Stimulated activated CD4-positive, alpha-beta T cell treated with anti-CD3 and anti-CD28 coated beads, Interleukin-4, amount 100 ng/mL, for 4 hours (primary cell): ENCODE data around the gene ZNF584.
"Not testable (repeated sequence)": the region's sequence is repeated elsewhere in the genome, so short reads cannot be mapped to it uniquely, and the experiment has no call there.

ENCODE experiments used
- DNase-seq, 2 experiments: peaks; one replicate each; pipeline ENCODE4 v3.0.0-alpha.2; 2020

The ZNF584 gene

DNA sequence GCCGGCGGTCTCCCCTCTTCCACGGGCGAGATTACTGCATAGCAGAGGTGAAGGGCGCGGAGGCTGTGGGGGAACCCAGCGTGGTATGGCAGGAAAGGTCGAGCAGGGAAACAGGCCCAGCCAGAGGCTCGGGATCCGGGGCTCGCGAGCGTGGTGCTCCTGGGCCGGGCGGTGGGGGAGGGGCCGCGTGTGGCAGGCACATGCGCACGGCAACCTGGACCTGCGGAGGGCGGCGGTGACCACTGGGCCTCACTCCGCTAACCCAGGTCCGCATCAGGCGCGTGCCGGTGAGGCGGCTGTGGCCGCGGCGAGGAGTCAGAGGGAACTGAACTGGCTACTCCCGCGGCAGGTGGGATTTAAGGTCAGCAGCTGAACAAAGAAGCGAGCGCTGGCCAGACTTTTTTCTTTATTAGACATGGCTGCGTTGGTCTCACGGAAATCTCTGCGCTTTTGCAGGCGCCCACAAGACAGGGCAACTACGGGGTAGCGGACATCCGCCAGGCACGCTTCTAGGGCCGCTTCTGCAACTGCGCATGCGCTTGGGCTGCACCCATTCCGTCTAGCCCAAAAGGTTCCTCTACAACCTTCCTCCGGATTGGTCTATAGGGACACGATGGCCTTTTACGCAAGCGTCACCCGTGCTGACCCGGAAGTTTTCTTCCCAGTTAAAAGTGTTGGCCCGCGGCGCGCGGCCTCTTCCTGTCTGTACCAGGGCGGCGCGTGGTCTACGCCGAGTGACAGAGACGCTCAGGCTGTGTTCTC is 21.7 kb upstream of the ZNF584 start, which contains the start of gene RPS5:
TSS of gene RPS5 (plus strand) at position 694 of the 762 bp plus-strand sequence. CDS start 869 bp downstream, outside the sequence.
- DNase-seq = peak; percentile 91 to 97

DNA sequence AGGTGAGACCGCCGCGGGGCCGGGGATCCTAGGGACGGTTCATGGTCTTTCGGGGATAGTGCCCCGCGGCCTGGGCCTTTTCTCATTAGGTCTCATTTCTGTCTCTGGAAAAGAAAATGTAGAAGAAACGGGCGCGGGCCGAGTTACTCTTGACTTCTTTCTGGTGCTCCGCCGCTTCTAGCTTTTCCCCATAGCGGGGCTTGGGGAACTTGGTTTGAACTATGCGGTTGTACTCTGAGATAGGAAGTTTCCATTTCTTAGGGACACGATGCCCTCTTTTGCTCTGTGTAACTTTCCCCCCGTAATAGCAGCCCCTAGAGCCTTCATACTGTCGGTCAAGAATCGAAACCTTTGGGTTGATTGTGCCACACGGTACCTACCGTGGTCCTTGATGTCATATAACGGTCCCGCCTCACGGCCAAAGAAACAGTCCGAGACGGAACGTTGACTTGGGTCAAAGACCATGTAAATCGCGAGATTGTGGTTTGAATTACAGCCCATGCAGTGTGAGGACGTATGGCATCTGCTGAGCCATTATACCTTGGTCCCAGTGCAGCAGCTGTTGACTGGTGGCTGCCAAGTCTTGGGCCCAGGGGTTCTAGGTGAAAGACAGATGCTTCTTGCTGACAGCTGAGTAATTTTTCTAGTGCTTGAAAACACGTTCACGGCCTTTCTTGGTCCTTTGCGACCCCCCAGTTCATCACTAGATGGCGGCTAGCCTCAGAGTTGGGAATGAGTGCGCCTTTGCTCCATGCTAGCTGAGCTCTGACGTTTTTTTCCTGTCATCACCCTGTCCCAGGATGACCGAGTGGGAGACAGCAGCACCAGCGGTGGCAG is 20.9 kb upstream of the ZNF584 start:
- DNase-seq = no peak

DNA sequence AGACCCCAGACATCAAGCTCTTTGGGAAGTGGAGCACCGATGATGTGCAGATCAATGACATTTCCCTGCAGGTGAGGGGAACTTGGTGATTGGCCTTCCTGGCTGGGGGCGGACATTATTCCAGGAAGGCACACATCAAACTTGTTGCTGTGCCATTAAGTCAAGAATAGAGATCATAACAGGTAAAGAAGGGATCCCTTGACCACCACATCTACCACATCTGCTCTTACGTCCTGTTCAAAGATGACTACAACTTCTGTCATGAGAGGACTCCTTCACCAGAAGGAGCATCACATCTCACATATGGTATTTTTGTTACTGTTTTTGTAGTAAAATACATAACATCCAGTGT is 20.3 kb upstream of the ZNF584 start:
- DNase-seq = no peak

DNA sequence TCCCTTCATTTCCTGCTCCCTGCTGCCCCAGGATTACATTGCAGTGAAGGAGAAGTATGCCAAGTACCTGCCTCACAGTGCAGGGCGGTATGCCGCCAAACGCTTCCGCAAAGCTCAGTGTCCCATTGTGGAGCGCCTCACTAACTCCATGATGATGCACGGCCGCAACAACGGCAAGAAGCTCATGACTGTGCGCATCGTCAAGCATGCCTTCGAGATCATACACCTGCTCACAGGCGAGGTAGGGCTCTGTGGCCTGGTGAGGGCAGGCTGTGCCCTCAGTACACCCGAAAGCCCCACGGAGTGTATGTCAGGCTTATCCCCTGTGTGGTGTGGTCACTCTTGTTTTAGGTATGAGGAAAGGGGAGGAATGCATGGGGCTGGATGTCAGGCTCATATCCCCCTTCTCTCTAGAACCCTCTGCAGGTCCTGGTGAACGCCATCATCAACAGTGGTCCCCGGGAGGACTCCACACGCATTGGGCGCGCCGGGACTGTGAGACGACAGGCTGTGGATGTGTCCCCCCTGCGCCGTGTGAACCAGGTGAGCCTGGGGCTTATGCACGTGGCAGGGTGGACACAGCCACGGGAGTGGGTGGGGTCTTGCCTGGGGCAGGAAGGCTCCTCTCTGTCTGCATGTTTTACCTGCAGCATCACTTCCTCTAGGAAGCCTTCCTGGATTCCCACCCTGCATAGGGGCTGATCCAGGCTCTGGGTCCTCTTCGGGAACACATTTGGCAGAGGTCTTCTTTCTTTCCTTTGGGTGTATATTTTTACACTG is 15.3 kb upstream of the ZNF584 start:
- DNase-seq = no peak

DNA sequence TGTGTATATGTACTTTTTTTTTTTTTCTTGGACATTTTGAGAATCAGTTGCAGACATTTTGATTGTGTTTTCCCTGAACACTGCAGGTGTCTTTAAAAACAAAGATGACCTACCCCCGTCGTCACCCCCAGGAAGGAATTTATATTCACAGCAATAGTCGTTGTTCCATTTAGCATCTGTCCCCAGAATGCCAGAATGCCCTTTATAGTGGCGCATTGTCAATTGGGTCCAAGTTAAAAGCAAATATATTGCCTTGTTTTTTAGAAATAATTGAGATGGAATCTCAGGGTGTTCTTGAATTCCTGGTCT is 14.8 kb upstream of the ZNF584 start:
- no peak for DNase-seq

DNA sequence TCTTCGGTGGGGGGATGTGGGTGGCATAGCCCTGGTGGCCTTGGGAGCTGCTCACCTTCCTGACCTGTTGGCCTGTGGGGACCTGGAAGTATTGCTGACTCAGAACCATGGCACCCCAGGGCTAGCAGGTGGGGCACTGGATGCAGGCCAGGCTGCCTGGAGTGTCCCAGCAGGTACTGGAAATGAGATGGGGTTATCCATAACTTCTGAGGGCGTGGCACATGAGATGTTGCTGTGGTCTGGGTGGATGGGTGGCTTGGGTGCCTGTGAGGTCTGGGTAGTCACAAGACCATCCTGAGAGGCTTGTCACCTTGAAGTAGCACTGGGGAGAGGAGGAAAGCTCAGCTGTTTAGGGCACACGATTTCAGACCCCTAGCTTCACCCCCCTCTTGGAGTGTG is 13.6 kb upstream of the ZNF584 start:
- DNase-seq = no peak

DNA sequence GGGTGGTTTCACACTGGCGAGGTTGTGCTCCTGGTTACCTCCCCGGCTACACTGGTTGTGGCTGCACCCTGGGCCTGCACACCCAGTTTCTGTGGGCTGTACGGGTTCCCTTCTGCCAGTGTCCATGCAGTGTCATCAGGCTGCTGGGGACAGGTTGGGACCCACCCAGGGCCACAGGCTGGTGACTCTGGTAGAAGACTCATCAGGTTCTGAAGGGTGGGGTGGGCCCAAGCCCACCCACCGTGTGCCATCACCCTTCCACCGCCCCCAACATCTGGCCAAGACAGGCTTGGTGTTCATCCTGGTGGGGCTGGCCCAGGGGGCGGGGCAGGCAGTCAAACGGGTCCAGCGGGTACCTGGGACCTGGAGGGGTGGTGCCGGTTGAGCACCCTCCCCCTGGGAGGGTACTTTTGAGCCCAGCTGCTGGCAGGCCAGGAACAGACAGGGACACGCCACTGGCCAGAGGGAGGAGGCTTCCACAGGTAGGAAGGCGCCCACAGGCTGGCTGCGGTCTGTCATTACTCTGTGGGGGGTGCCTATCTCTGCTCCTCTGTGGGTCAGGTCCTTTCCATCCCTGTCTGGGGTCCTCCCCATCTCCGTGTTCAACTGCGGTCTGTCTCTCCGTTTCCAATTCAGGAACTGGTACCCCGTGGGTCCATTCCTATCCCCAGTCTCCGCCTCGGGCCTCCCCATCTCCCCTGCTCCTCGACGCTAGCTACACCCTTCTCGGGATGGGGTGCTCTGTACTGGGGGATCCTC is 13.1 kb upstream of the ZNF584 start, which contains the start of gene RNF225:
TSS of gene RNF225 (plus strand) at position 437 of the 759 bp plus-strand sequence. CDS start 434 bp downstream, outside the sequence.
- peak in 1 of 2 experiments; percentile 47 for DNase-seq

DNA sequence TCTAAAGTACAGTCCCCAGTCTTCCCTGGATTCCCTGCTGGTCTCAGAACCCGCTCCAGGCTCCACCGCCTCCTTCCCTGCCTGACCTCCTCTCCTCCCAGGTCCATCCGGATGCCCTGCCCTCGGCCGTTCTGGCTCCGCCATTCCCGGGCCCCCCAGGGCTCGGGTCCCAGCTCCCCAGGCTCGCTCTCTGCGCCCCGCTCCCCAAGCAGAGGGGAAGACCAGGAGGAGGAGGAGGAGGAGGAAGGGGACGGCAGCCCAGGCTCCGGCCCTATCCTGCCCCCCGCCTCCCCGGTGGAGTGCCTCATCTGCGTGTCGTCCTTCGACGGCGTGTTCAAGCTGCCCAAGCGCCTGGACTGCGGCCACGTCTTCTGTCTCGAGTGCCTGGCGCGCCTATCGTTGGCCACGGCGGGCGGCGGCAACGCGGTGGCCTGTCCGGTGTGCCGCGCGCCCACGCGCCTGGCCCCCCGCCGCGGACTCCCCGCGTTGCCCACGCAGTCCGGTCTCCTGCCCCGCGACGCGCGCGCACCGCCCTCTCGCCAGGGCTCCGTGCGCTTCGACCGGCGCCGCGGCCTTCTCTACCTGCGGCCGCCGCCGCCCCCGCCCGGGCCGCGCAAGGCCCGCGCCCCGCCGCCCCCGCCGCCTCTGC is 12.3 kb upstream of the ZNF584 start:
- peak in 1 of 2 experiments; percentile 42 for DNase-seq

DNA sequence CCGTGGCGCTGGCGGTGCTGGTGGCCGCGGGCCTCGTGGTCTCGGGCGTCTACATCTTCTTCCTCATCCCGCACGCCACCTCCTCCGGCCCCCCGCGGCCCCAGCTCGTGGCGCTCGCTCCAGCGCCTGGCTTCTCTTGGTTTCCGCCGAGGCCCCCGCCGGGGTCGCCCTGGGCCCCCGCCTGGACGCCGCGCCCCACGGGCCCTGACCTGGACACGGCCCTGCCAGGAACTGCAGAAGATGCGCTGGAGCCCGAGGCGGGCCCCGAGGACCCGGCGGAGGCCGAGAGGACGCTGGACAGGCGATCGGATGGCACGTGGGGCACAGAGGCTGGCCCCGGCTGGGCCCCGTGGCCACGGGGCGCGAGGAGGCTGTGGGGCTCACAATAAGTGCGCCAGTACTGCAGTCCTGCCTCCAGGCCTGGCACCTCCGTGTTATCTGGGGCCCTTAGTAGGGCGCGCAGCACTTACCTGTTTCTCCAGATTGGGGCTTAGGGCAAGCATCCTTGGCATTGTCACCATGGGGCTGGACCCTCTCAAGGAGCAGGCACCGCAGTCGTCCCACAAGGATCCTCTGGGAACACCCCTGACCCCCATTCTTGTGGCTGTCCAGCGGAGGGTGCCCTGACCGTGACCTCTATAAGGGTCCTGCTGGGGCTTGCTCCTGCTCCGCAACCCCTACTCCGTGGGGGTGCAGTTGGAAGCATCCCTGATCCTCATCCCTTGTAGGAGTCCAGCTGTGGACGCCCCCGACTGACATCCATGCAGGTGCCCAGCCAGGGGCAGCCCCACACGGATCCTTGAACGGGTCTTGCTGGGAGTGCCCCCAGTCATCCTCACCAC is 11.5 kb upstream of the ZNF584 start:
- DNase-seq = no peak

DNA sequence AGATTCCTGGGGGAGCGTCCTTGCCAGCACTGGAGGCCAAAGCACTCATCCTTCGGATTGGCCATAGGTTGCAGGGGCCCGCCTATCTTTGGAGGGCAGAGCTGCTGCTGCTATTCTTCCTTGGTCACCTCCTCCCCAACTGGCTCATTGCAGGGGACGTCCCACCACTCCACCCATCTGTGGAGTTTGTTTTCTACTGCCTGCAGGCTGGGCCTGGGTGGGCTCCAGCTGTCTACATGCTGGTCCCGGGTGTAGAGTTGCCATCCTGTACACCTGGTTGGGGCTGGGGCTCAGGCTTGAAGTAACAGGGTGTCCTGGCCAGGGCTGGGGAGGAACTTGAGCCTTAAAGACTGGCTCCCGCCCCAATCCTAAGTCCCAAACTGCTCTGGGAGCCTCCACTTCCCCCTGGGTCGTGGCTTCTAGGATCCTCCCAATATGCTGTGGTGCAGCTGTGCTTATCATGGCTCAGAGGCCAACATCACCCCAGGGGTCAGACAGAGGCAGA is 10.9 kb upstream of the ZNF584 start:
- no peak for DNase-seq

DNA sequence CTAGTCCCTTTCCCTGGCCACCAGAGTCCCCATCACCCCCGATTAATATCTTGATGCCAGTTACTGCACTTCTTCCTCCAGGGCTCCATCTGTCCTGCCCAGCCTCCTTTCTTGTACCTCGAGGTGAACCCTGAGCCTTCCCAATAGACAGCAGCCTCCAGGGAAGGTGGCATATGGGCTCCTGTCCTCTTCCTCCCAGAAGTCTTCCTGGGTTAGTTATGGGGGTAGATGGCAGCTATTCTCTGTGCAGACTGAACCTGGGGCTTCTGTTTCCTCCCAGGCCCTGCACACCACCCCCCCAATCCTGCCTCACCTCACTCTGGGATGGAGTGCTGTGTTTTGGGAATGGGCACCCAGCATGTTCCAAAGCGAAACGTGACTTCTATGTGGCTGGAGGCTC is 10.4 kb upstream of the ZNF584 start:
- DNase-seq = no peak

DNA sequence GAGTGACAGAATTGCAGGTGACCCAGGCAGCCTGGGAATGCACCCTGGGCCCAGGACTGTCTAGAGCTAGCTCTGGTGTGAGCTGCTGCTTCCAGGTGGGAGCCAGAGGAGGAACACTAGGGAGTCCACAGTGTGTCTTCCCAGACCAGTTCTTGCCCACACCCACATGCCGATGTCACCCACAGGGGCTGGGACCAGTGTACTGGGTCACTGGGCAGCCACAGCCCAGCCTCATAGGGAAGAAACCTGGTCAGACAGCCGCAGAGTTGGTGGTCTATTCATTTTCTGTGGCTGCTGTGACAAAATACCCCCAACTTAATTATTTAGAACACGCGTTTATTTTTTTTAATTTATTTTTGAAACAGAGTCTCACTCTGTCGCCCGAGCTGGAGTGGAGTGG is 9.9 kb upstream of the ZNF584 start:
- DNase-seq = no peak

DNA sequence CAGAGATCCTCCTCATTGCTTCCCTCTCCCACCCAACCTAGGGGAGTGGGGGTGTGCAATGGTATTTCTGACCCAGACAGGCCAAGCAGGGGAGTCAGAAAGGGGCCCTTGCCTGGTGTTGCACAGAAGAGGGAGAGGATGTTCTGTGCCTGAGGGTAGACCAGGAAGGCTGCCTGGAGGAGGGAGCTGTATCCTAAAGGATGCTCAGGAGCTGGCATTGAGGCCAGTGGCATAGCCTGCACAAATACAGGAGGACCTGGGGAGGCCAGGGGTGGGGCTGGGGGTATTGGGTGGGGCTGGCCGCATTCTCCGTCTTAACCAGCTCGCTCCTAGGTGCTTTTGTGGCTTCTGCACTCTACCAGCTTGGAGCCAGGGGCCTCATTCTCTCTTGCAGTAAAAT is 8.5 kb upstream of the ZNF584 start:
- no peak for DNase-seq

DNA sequence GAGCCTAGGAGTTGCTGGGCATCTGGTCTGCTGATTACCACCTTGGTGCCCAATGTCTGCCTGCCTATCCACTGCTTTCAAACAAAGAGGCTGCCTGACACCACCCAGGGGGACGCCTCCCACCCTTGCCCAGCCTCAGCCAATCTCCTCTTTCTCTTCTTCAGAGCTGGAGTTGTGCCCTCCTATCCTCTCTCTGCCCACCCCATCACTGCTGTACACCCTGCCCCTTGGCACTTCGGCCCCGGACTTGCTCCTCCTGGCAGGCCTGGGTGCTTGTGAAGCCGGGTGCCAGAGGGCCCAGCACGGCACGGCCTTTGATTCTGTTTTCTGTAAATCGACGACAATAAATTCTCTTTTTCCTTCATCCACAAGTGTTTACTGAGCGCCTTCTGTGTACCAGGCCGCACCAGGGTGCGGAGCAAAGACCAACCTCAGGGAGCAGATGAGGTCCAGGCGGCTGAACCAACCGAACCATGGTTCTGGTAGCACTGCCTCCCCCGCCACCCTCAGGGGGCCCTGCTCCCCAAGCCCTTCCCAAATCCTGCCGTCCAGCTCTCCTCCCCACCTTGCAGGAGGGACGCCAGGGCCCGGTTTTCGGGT is 8.0 kb upstream of the ZNF584 start:
- DNase-seq = no peak

DNA sequence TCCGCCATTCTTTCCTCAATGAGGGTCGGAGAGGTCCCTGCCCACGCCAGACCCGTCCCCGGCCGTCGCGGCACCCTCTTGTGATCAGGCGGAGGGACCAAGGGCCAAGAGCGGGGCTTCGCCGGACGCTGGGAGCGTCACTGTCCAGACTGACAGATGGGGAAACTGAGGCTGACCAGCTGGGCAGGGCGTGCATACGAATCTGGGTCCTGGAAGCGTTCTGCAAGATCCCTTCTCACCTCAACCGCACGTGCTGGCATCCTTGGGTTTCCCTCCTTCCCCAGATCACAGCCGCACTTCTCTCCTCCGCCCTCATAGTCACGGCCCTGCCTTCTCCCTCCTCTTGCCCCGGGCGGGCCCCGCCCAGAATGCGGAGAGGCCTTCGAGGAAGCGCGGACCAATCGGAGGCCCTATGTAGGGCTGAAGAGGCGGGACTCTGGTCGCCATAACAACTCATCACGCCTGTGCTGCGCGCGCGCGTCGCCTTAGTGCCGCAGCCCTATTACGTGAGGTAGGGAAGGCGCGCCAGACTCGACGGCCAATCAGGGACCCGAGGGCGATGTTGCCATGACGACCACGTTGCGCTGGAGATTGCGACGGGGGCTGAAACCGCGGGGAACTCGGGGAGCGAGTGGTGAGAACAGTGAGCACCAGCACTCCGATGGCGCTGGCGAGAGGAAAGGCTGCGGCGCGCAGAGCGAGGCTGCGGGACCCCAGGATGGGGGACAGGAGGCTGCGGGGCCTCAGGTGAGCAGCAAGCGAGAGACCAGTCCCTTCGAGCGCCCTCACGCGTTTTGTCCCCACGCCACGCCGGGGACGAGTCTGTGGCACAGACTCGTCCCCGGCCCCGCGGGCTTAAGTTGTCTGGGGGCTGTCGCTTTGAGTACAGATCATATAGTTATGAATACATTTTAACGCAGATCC is 7.3 kb upstream of the ZNF584 start:
- DNase-seq = peak; percentile 97 to 99

DNA sequence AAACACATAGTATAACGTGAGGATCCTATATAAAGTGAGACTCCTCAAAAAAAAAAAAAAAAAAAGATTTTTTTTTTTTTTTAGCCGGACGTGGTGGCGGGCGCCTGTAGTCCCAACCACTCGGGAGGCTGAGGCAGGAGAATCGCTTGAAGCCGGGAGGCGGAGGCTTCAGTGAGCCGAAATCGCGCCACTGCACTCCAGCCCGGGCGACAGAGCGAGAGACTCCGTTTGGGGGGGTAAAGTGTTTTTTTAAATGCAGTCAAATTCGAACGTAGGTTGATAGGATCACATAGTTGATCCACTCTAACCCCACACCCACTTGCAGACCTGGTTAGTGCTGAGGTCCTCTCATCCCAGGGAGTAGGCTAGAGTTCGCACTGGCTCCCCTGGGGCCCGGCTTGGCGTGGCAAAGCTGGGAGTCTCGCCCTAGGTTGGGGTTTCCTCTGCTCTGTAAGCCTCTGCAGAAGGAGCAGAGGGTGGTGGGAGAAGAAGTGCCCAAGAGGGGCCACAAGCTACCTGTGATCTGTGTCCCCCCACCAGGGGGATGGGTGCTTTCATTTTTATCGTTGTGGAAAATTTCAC is 6.5 kb upstream of the ZNF584 start:
- no peak for DNase-seq

DNA sequence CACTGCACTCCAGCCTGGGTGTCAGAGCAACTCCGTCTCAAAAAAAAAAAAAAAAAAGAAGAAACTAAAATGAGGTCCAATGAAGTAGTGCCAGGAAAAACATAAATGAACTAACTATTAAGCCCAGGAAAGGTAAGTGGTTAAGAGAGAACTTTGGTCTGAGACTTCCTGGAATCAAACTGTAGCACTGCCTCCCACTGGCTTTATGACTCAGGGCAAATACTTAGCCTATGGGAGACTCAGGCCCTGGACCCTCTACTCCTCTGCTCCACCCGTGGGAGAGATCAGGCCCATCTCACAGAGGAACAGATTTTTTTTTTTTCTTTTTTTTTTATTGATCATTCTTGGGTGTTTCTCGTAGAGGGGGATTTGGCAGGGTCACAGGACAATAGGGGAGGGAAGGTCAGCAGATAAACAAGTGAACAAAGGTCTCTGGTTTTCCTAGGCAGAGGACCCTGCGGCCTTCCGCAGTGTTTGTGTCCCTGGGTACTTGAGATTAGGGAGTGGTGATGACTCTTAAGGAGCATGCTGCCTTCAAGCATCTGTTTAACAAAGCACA is 4.5 kb upstream of the ZNF584 start:
- DNase-seq = not testable (repeated sequence)

DNA sequence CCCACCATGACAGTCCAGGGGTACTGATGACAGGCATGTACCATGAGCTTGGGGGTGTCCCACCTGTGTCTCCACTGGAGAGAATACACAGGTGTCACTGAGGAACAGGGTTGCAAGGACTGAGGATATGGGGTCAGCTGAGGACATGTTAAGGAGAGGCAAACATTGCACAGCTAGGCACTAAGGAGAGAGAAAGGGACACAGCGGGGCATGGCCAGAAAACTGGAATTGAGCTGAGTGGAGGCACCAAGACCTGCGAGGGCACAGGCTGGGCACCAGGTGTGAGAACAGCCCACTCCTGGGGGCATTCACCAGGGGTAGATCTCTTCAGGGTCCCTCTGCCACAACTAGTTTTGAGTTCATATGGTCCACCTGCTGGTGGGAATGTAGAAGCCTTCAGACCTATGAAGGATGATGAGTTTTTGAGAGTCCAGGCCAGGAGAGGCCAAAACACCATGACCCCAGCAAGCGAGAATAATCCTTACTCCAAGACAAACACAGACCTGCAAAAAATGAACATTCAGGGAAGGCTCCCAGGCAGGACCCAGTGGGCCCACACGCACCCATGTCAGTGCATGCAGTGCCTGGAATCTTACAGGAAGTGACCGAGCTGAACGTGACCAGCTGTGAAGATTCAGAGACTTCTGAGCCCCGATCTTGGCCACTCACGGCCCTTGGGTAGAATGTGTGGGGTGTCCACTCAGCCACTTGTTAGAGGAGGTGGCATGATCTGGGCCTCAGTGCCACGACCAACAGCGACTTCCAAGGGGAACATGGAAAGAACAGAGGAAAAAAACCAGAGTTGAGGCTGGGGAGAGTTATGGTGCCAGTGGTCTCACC is 1.4 kb upstream of the ZNF584 start:
- no peak for DNase-seq
